GM18517 (cell line): ENCODE results near the gene SUN5.

Experiments used
- ATAC-seq: cut with Tn5 transposase; IDR thresholded peaks from one replicate; pipeline ENCODE4 v1.9.1; 2021; ENCODE audit warnings: mild to moderate bottlenecking, moderate library complexity; ENCODE audit not compliant: unreplicated experiment

Gene SUN5

DNA sequence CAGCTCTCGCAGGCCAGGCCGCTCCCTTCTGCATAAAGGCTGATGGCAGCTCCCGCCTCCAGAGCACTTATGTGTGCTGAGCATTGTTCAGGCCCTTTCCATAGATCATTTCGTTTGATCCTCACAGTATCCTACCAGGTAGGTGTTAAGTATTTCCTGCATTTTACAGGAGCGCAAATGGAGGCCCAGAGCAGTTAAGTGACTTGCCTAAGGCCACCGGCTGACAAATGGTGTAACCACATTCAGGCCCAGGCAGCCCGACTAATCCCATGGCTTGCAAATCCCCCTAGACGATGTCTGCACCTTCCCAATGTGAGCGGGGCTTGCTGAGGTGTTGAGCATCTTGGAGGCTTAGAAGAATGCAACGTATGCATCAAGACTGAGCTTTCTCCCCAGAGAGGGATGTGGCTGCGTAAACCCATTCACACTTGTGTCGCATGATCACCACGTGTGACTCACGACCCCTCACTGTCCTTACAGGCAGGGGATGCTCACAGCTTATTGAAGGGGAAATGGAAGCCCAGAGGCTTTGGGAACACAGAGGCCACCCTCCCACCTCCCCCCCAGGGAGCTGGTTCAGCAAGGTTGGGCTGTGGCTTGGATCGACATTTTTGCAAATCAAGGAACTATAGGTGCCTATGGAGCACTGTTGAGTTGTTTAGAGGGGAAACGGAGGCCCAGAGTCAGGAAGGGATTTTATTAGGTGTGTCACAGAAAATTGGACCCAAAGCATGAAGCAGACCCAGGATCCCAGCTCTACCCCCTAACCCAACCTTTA is 10.3 kb upstream of the SUN5 start:
- no peak for ATAC-seq

DNA sequence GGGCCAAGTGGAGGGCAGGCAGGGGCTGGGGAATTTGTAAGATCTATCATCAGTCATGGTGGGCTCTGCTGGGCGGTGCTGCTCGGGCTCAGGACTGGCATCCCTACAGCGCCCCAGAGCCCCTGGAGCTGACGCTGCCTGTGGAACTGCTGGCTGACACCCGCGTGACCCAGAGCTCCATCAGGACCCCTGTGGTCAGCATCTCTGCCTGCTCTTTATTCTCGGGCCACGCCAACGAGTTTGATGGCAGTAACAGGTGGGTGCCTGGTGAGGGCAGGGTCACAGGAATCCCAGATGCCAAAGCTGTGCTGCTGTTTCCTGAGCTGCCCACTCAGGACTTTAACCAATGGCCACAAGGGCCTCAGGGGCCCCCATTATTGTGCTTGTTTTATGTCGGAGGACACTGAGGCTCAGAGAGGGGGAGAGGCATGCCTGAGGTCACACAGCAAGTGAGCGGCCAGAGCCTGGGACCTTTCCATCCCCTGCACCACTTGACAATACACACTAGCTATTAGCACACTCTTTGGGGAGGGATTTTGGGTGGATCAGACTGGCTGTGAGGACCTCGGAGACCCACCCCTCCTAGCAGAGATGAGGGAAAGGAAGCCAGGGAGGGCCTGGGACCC is 9.6 kb upstream of the SUN5 start:
- no peak for ATAC-seq

DNA sequence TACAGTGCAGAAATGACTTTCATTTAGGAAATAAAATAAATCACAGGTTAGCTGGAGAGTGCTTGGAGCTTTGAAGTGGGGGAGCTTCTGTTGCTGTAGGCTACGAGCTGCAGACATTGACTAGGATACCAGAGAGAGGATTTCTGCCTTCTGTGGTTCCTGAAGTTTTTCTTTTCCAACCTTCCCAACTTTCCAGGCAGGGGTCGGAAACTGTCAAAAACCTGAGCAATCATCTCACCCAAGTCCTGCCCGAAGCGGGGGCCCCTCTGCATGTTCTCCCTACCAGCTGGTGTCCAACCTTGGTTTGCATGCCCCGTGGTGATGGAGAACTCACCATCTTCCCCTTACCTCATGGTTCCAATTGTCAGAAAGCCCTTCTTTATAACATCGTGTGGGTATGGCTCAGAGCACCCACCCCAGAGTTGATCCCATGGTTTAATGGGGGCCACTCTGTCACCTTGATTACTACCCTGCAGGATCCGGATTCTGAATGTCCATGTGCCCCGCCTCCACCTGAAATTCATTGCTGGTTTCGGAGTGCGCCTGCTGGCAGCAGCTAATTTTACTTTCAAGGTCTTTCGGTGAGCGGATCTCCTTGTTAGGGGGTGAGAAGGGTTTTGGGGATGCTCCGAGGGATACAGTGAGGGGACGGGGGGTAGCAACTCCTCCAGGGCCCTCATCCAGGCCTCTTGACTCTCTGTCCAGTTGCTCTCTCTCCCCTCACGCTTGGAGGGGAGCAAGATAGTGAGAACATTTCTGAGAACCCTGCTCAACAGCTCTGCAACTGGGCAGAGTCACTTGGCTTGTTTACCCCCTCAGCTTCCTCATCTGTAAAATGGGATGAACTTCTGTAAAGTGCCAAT is 8.3 kb upstream of the SUN5 start:
- no peak for ATAC-seq

DNA sequence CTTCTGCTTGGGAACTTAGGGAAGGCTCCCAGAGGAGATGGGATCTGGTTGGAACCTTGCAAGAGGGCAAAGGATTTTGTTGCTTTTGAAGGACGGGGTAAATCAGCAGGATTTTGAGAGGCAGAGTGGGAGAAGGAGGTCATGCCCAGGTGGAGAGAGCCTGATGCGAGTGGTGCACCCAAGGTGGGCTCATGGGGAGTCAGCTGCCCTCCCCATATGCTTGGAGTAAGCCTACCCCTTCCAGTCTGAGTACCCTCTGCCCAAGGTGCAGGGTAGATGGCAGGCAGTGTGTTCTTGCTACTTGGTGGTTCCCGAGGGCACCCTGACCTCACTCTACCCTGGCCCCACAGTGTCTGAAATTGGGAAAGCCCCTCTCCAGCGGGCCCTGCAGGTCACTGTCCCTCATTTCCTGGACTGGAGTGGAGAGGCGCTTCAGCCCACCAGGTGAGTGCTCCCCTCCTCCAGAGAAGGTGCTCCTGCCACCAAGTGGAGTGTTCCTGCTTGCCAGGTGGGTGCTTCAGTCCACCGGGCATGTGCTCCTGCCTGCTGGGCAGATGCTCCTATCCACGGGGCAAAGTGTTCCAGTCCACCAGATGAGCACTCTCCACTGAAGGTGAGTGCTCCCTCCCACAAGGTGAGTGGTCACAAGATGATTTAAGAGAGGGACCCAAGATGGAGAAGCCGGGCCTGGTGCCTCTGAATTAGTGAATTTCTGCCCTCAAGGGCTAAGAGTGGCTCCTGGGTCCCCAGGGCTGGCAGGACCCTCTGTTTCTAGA is 6.6 kb upstream of the SUN5 start:
- no peak for ATAC-seq

DNA sequence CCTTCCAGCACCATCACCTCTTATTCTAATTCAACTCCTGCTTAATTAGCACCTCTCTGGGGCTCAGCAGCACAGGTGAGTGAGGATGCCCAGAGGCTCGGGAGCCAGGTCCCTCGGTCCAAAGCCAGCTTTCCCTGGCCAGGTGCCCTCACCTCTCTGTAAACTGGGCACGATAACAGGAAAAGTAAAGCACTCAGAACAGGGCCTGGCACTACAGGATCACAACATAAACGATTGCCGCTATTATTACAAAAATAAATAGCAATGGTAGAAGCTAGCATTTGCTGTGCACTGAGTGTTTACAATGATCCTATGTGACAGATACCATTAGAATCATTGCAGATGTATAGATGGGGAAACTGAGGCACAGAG is 5.9 kb upstream of the SUN5 start:
- no peak for ATAC-seq

DNA sequence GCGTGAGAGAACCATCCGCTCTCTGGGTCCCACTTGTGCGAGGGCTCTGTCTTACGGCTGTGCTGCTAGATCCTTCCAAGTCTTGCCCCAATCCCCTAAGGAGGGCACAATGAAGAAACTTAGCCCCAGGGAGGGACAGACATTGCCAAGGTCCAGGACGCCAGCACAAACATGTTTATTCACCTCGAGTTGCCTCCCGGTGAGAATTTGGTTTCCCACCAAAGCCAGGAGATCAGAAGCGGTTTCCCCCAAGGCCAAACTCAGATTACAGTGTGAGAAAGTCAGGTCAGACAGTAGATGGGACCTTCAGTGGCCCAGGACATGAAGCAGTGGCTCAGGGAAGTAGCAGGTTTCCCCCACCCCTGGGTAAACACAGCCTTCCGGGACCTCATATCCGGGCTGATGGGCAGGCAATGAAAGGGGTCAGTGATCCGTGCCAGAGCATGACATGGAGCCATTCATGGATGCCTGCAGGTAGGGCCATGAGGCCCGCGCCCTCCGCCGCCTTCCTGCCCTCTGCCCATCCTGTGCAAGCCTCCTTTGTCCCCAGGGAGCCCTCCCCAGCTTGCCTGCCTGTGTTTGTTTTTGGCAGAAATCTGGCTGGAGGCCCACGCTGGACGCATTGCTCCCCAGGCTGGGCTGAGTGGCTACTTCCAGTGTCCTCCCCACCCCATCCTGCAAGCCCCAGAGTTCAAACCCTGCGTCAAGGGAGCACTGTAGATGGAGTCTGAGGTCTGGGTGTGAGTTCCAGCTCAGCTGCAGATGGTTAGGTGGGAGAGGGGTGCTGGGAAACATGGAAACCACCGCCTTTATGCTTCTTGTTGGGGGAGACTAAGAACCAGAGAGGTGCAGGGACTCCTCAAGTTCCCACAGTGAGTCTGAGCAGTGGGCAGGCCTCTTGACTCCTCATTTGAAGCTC is 5.2 kb upstream of the SUN5 start:
- ATAC-seq, result no peak

DNA sequence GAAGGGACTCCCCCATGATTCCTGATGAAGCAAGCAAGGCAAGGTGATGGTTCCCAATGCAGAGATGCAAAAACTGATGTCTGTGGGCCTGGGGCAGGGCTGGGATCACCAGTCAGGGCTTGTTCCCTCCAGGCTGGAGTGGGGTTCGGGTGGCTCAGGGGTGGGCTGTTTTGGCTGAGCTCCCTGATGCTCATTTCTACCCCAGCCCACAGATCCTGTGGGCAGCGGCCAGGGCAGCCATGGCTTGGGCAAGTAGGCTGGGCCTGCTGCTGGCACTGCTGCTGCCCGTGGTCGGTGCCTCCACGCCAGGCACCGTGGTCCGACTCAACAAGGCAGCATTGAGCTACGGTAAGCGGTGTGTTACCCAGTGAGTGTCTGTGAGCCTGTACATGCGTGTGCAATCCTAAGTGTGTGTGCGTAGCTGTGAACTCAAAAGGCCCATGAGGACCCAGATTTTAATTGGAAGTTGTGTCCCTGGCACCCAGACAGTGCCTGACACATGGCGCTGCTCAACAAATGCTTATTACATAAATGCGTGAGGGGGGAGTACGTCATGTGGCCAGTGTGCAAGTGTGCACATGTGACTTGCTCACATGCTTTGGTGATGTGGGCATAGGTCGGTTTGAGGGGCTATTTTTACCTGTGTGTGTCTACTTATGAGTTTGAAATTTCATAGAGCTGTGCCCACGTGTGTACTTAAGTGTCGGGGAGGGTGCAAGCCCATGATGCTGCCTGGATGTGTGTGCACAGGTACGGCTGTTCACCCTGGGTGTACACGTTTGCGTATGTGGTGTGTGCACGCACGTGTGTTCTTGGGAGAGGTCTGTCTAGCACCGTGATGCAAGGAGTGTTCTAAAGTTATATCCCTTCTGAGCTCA is 4.3 kb upstream of the SUN5 start:
- ATAC-seq, result no peak

DNA sequence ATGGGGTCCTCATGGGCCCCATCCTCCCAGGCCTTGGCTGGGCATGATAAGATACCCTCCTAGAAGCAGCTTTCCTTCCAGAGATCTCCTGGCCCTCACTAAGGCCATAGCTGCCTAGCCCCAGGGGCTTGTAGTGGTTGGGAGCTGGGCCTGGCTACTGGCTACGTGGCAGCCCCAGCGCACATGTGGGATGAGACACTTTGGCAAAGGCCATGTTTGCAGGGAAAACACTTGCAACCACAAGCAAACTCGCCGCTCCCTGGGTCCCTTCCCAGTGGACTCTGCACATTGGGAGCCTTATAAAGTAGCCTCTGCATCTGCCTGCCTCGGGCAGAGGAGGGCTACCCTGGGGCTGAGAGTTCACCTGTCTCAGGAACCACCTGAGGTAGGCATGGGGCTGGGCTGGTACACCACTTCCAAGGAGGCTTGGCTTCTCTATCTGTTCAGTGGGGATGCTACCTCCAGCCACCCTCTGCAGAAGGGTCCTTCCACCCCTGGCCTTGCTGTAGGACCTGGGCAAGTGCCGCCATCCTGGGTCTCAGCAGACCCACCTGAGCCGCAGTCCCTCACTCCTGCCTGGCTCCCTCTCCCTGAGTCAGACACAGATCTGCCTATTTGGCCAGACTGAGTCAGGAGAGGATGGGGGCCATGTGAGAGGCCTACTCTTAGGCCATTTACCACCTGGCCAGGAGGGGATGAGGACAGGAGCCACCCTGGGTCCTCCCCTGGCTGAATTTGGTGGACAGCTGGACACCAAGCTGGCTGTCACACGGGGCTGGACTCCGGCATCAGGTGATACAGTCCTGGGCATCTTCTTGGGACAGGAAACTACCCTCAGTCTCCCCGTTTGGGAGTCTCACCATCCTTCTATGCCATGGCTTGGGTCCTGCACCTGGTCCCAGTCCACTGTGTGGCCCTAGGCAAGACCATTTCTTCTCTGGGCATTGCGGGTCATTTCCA is 3.4 kb upstream of the SUN5 start, which contains the start of gene BPIFB2:
TSS of gene BPIFB2 (plus strand) at position 329 of the 960 bp plus-strand sequence. CDS start 871 bp downstream, outside the sequence.
- ATAC-seq, result no peak

DNA sequence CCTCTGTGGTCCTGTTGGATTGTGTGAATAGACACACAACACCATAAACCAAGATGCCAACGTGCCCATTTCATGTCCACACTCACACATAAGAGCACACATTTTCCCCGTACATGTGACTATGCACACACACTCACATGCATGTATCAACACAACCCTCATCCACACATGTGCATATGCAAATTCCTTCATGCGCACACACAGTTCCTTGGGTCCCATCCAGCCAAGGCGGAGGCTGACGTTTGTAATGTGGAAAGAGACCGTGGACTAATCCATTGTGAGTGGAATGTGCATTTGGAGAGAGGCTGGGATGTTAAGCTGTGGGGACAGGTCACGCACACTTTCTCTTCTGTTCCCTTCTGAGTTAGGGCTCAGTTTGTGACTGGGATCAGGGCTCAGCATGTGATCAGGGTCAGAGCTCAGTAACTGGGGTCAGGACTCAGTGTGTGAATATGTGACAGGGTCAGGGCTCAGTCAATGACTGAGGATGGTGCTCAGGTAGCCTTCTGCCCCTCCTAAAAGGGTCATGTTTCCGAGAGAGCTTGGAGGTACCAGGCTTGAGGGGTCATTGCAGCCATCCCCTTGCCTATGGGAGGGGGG is 2.6 kb upstream of the SUN5 start:
- no peak for ATAC-seq

DNA sequence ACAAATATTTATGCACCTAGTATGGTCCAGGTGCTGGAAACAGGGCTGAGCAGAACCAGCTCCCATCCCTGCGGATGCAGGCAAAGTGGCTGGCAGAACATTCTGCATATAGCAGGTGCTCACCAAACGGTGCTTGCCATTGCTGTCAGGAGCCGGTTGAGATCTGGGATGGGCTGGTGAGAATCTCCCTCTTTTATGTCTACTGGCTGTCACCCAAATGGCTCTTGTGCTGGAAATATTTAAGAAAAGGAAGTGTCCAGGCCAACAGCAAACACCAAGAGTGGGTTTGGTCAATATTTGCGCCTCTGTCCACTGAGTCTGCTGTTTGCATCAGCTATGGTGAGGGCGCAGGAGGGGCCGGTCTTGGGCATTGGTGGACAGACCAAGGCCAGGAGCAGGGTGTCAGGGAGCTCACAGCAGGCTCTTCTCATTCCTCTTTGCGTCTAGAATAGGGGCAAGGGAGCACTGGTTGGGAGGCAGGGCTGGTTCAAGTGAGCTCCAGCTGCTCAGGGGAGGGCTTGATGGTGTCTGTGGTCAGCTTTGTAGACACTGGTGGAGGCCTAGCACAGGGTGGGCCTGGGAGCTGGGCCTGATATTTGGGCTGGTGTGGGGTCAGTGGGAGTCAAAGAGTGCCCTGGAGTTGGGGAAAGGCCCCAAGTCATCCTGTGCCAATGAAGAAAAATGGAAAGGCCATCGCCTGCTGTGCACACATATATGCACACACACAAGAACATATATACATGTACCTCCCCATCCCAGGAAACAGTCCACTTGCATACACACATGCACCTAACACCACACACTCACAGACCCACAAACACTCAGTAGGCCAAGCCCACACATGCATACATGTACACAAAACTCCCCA is 1.9 kb upstream of the SUN5 start:
- no peak for ATAC-seq

DNA sequence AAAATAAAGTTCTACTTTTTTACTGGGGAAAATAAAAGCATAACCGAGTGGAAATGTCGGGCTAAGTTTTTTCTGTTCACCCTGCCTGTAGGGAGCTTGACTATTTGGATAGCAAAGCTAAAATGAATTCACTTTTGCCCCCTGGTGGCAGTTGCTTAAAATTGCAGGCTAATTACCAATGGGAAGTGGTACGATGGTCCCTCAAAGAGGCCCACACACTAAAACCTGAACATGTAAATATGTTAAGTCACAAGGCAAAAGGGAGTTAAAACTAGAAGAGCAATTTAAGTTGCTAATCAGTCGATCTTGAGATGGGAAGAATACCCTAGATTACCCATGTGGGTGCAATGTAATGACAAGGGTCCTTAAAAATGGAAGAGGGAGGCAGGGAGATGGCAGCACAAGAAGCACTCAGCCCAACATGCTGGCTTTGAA is 916 bp upstream of the SUN5 start:
- ATAC-seq, result no peak

DNA sequence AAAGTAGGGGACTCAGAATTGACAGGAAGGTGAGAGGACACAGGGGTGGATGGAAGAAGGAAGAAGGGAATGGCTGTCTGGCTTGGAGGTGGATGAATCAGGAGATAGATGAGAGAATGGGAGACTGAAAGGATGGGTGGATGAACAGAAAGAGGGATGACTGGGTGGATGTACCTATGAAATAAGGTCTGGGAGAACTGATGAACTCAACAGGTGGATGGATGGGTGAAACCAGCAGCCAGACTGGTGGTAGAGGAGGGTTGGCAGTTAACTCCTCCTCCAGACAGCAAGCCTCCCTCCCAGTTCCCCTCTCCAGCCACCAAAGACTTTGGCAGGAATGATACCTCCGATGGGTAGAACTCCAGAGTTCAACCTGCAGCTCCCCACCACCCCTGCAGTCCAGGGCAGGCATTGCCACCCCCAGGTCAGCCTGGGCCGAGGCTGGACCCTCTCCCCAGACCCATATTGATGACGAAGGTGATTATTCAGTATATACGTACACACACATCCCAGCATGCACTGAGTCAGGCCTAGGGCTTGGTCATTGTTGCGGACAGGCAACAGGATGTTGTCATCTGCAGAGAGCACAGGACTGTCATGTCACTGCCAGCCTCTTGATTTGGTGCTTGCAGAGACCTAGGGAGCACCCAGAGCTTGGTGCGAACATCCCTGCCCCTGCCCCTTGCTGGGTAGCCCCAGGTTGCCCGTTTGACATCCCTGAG is 2.0 kb downstream of the SUN5 start:
- ATAC-seq, result no peak

DNA sequence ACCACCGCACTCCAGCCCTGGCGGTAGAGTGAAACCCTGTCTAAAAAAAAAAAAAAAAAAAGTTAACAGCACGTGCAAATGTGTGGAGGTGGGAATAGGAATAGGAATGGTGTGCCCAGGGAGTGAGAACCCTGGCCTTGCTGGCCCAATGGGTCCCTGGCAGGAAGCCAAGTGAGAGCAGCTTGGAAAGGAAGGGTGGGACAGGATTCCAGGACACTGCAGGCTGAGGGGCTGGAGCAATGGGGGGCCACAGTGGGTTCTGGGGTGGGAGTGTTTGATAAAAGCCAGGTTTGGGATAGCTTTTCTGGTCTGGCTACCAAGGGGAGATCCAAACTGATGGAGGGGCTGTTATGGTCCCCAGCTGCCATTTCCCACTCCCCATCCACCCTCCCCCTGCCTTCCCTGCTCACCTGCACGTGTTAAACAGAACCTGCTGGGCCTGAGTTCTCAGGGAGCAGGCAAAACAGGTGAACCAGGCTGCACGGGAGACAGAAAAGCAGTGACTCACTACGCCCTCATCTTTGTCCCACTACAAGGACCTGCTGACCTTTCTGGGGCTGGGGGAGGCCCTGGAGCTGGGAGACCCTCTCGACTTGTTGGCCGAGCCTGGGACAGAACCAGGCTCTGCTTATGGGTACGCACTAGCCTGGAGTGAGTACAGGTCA is 3.3 kb downstream of the SUN5 start:
- ATAC-seq, result no peak

DNA sequence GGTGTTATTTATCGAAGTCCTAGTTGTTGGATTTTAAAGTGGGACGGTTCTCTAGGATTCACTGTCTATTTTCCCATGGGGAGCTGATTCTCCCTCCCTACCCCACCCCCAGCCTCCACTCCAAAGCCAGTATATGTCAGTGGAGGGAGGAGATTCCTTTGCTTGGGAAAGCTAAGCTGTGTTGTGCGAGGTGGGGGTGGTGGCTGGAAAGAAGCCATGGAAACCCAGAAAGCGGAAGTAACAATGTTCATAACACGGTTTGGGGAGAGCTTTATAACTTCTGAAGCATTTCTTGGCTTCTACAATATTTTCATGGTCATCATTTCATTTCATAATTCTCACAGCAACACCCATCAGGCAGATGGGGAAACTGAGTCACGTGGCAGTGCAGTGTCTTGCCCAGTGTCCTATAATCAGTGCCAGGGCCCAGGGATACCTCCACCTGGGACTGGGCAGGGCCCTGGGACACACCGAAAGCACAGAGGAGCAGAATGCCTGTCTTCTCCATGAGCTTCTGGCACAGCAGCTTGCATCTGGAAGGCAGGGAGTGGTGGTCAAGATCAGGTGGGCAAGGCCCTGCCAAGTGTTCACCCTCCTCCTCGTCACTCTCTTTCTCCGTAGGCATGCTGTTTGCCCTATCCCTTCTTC is 4.5 kb downstream of the SUN5 start:
- ATAC-seq, result no peak

DNA sequence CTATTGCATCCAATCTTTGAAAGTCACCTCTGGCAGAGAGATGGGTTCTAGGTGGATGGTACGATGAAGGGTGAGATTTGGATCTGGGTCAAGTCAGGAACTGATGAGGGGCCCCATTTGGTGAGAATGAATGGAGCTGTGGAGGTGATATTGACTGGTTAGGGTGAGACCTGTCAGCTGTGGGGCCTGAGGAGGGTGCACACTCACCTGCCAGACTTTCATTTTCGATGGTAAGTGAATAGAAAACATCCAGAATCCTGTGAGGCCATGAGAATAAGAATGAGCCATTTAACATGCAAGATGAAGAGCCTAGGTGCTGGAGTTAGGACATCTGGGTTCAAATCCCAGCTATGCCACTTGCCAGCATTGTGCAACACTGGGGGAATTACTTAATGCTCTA is 6.8 kb downstream of the SUN5 start:
- ATAC-seq, result no peak
